Stomach (tissue), 9 donors: ENCODE measurements around the gene FAM43A. TPM values are rescaled to one million over a fixed set of nuclear protein-coding genes. Genes with fewer than 3 reads are reported as not detected.

Experiments used
- DNase-seq, 2 donors: peaks; one replicate each; pipeline versions ENCODE4 v3.0.0 to v3.0.0-alpha.2; 2013 to 2019
- H3K27ac ChIP-seq, 5 donors: fragments of 200-600 bp in 4 of 5; sonication (generic) in 4 of 5; one replicate each; pipeline ENCODE4 v1.5.1; 2013 to 2019; ENCODE audit warnings: mild to moderate bottlenecking in 1 of 5, moderate library complexity in 1 of 5
- H3K27me3 ChIP-seq, 3 donors: fragments of 200-600 bp; sonication (generic); one replicate each; pipeline ENCODE4 v1.5.1; 2017 to 2019; ENCODE audit warnings: mixed run types in 1 of 3
- H3K36me3 ChIP-seq, 4 donors: fragments of 200-600 bp; sonication (generic); 1 replicate in 3 of 4; 2 replicates in 1 of 4; pipeline ENCODE4 v1.5.1; 2016 to 2019
- H3K4me1 ChIP-seq, 4 donors: fragments of 200-600 bp; sonication (generic); one replicate each; pipeline ENCODE4 v1.5.1; 2016 to 2019
- H3K4me3 ChIP-seq, 4 donors: fragments of 200-600 bp; sonication (generic) in 3 of 4; one replicate each; pipeline ENCODE4 v1.5.1; 2016 to 2019; ENCODE audit warnings: mild to moderate bottlenecking in 1 of 4
- H3K9me3 ChIP-seq, 4 donors: fragments of 200-600 bp; sonication (generic); one replicate each; pipeline ENCODE4 v1.5.1; 2016 to 2019
- CTCF ChIP-seq, 7 experiments: fragments of 450-650 bp in 4 of 7; fragments of 200-600 bp in 3 of 7; sonication (generic) in 3 of 7; IDR thresholded peaks; one replicate each; pipeline ENCODE4 v1.5.1; 2016 to 2019; ENCODE audit warnings: antibody characterized with exemption in 7 of 7, control low read depth in 2 of 7, mild to moderate bottlenecking in 1 of 7
- EP300 ChIP-seq: sonication (generic); formaldehyde crosslinking; IDR thresholded peaks from one replicate; pipeline ENCODE4 v1.6.1; 2017; ENCODE audit warnings: antibody characterized with exemption
- POLR2A ChIP-seq, 4 donors: fragments of 450-650 bp; IDR thresholded peaks; one replicate each; pipeline ENCODE4 v1.6.1; 2016; ENCODE audit warnings: antibody characterized with exemption in 4 of 4, control low read depth in 2 of 4, mild to moderate bottlenecking in 1 of 4, moderate library complexity in 1 of 4
- POLR2AphosphoS5 ChIP-seq, 3 donors: sonication (generic); formaldehyde crosslinking; IDR thresholded peaks; one replicate each; pipeline ENCODE4 v1.6.1; 2016; ENCODE audit warnings: antibody characterized with exemption in 3 of 3
- WGBS, 5 donors: extraction: QIAGEN DNeasy Blood & Tissue Kit in 3 of 5; methylation state at CpG; one replicate each; pipeline versions ENCODE4 v1.1.5 to v1.1.7; 2013 to 2018; 5-methylcytosine and 5-hydroxymethylcytosine counted together
- intact Hi-C: fragments of 100-400 bp; cut with DNase I; formaldehyde crosslinking; loops from one replicate; pipeline ENCODE4 v1.15.1; 2023; ENCODE audit warnings: low total_unique reads
- polyA plus RNA-seq, 3 donors: library from polyadenylated mRNA; stranded (reverse); fragments of 200-250 nt; gene quantifications; one replicate each; pipeline ENCODE4 v1.2.3, GENCODE V29; 2013
- small RNA-seq, 4 donors: library from RNA; depleted of rRNA; stranded (forward); fragments of <200 nt; gene quantifications; one replicate each; pipeline ENCODE3, GENCODE V24; 2016
- total RNA-seq, 5 donors: library from RNA; depleted of rRNA; stranded (reverse); fragments of >200 nt; gene quantifications; one replicate each; pipeline versions ENCODE4 v1.1.0 to v1.2.3, GENCODE V29; 2014 to 2016
- donor health status: healthy with polysubstance abuse.
- donor health status: Bipolar disorder and iron deficiency.
- donor health status: healthy.

Gene FAM43A
- total and polyA plus RNA-seq, 8 donors: 1.3 to 42.0 (median 4.2) TPM

- TF ChIP-seq POLR2A (IDR thresholded peaks at IDR 0.05) (no peak), POLR2AphosphoS5 (IDR thresholded peaks at IDR 0.05) (no peak), EP300 (no peak), CTCF (IDR thresholded peaks at IDR 0.05) (no peak)
- Histone ChIP-seq H3K27ac (no peak overlapping the region), H3K9me3 (peaks cover 0 to 9% (median 8%) of the 10 kb centered on the region in 4 donors), H3K4me3 (no peak overlapping the region), H3K27me3 (no peaks in the 10 kb centered on the region), H3K36me3 (no peaks in the 10 kb centered on the region), H3K4me1 (peaks cover 0 to 20% (median 8%) of the 10 kb centered on the region in 4 donors)
- DNase-seq: peak in 1 of 2 donors; percentile 31
- intact Hi-C loops: no loop called here
- 65 to 74% (median 71%) methylated on average over 7 of the region's 7 CpGs for WGBS, 5 donors
Observed at GRCh38 chr3:194736896-194737600, 51.4 kb downstream of the FAM43A start.

Small RNA genes within 50 kb of the gene (small RNA-seq; reads per million reads assigned to genes)
- 0 reads per million in 4 donors for gene AC046143.2

Other genes starting within 250 kb of the FAM43A start
- gene ATP13A3, start 198.9 kb upstream of the FAM43A start, total RNA-seq: 100 to 1,000 TPM in 1 of 5 donors, 10 to 100 TPM in 4; 15.4 to 332 (median 33.0) TPM
- gene ATP13A3, start 198.9 kb upstream of the FAM43A start, polyA plus RNA-seq: 10 to 100 TPM; 11.2 to 11.9 (median 11.6) TPM
- 100 to 1,000 TPM in 1 of 5 donors, 10 to 100 TPM in 2, 1 to 10 TPM in 1, not detected in 1; 9.4 to 352 (median 16.3) TPM for gene TMEM44, start 52.5 kb upstream of the FAM43A start, total RNA-seq
- 1 to 10 TPM; 4.4 to 9.1 (median 6.1) TPM for gene TMEM44, start 52.5 kb upstream of the FAM43A start, polyA plus RNA-seq
- gene LSG1, start 13.7 kb upstream of the FAM43A start, total RNA-seq: 100 to 1,000 TPM in 2 of 5 donors, 10 to 100 TPM in 3; 18.7 to 240 (median 76.6) TPM
- gene LSG1, start 13.7 kb upstream of the FAM43A start, polyA plus RNA-seq: 10 to 100 TPM in 1 of 3 donors, 1 to 10 TPM in 2; 7.2 to 14.2 (median 7.3) TPM